Panc1 (cell line): ENCODE results near the gene RNGTT. TPM values are rescaled to one million over a fixed set of nuclear protein-coding genes. Genes with fewer than 3 reads are reported as not detected.

Source experiments
- ATAC-seq: fragments of 200-7000 bp; cut with Tn5 transposase; 2 replicates; pipeline ENCODE4 v1.9.1; 2020; ENCODE audit warnings: mild to moderate bottlenecking, moderate library complexity
- BruUV-seq: library from RNA; stranded (reverse); fragments of 400-500 nt; replicated peaks from 2 replicates; lab custom pipeline; 2021; lab: Mats Ljungman, UMichigan
- CTCF ChIA-PET: fragments of 300-600 bp; sonication (Branson Sonifier 250); formaldehyde crosslinking; loops from one replicate; lab custom pipeline; 2022; ENCODE audit warnings: antibody characterized with exemption; lab: Charles Lee
- POLR2A ChIA-PET: fragments of 300-600 bp; sonication (Branson Sonifier 250); formaldehyde crosslinking; loops from one replicate; lab custom pipeline; 2022; ENCODE audit warnings: antibody characterized with exemption; lab: Charles Lee
- DNase-seq: peaks from one replicate; pipeline ENCODE4 v3.0.0-alpha.2; 2010; ENCODE audit warnings: low read depth, low spot score
- H3K27ac ChIP-seq: 2 replicates; pipeline ENCODE4 v1.5.1; 2011; ENCODE audit warnings: mild to moderate bottlenecking, low read length, inconsistent platforms
- H3K27me3 ChIP-seq: fragments of 200-500 bp; sonication (Bioruptor generic); 2 replicates; pipeline ENCODE4 v1.6.0; 2014; ENCODE audit warnings: low read length, inconsistent platforms; ENCODE audit not compliant: control insufficient read depth, insufficient read depth
- H3K36me3 ChIP-seq: fragments of 200-500 bp; sonication (Bioruptor generic); 2 replicates; pipeline ENCODE4 v1.5.1; 2014; ENCODE audit warnings: inconsistent platforms, mild to moderate bottlenecking, low read length, moderate library complexity; ENCODE audit not compliant: control insufficient read depth, insufficient read depth
- H3K4me1 ChIP-seq: 2 replicates; pipeline ENCODE4 v1.5.1; 2011; ENCODE audit warnings: inconsistent platforms, mild to moderate bottlenecking, low read length, moderate library complexity; ENCODE audit not compliant: control insufficient read depth, insufficient read depth
- H3K4me3 ChIP-seq, 2 experiments: 2 replicates each; pipeline ENCODE4 v1.5.1; 2011 to 2012; ENCODE audit warnings: low read depth in 2 of 2, low read length in 2 of 2, mild to moderate bottlenecking in 2 of 2, inconsistent platforms in 1 of 2, moderate library complexity in 1 of 2
- H3K9me3 ChIP-seq: fragments of 200-500 bp; sonication (Bioruptor generic); 2 replicates; pipeline ENCODE4 v1.5.1; 2014; ENCODE audit warnings: low read depth, mild to moderate bottlenecking, inconsistent platforms, low read length, moderate library complexity; ENCODE audit not compliant: control insufficient read depth, insufficient read depth
- POLR2AphosphoS5 ChIP-seq: IDR thresholded peaks from 2 replicates; pipeline ENCODE4 v1.6.1; 2012; ENCODE audit warnings: mild to moderate bottlenecking, low read depth, low read length, moderate library complexity
- SIN3A ChIP-seq: IDR thresholded peaks from 2 replicates; pipeline ENCODE4 v1.6.1; 2012; ENCODE audit warnings: low read depth, mild to moderate bottlenecking, low read length, moderate library complexity, borderline replicate concordance; ENCODE audit not compliant: insufficient read depth
- TCF7L2 ChIP-seq: IDR thresholded peaks from 2 replicates; pipeline ENCODE4 v1.6.1; 2011; ENCODE audit warnings: mild to moderate bottlenecking, low read depth, low read length, inconsistent platforms
- in situ Hi-C: cut with HindIII; loops from 2 replicates; pipeline ENCODE4 v1.10.0; 2016; ENCODE audit warnings: low sequenced_read_pairs, low pct_unique_long_range_greater_than_20kb
- intact Hi-C: fragments of 100-400 bp; cut with micrococcal nuclease; formaldehyde crosslinking; loops from one replicate; pipeline ENCODE4 v1.10.0; 2022; ENCODE audit not compliant: unreplicated experiment
- total RNA-seq: library from RNA; stranded (reverse); gene quantifications from one replicate; pipeline ENCODE4 v1.2.1, GENCODE V29; 2021; ENCODE audit not compliant: unreplicated experiment
- TF ChIP-seq, protein P1 (sequence below), 2 experiments: IDR thresholded peaks; 2 replicates each; pipeline ENCODE4 v1.6.1; 2011 to 2012; ENCODE audit warnings: low read depth in 2 of 2, control low read depth in 1 of 2, low read length in 1 of 2, mild to moderate bottlenecking in 1 of 2, moderate library complexity in 1 of 2; ENCODE audit not compliant: insufficient read depth in 1 of 2
- TF ChIP-seq, protein P2 (sequence below): fragments of 450-650 bp; IDR thresholded peaks from 2 replicates; pipeline ENCODE4 v1.5.1; 2017; ENCODE audit warnings: mild to moderate bottlenecking

The RNGTT gene
- total RNA-seq, 1 experiment from 2014 or later, result 21.2 TPM

DNA sequence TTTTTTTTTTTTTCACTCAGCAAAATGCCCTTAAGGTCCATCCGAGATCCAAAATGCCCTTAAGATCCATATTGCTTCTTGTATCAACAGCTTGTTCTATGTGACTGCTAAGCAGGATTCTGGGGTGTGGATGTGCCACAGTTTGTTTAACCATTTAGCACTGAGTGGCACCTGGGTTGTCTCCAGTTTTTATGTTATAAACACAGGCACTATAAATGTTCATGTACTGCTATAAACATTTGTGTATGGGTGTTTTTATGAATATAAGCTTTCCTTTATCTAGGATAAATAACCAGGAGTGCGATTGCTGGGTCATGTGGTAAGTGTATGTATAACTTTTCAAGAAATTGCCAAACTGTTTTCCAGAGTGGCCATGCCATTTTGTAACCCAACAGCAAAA is 386.0 kb downstream of the RNGTT start:
- ATAC-seq (no peak), DNase-seq (no peak)
- ChIA-PET POLR2A (no interaction called here), CTCF (no interaction called here)
- in situ Hi-C loops (no loop called here), intact Hi-C loops (no loop called here)
- no peaks in the 10 kb centered on the region for H3K4me1 ChIP-seq
- no peak overlapping the region for H3K4me3 ChIP-seq
- H3K36me3 ChIP-seq, result no peaks in the 10 kb centered on the region
- no peak for TF ChIP-seq SIN3A
- no peak for TF ChIP-seq POLR2AphosphoS5
- TF ChIP-seq, protein P1, sequence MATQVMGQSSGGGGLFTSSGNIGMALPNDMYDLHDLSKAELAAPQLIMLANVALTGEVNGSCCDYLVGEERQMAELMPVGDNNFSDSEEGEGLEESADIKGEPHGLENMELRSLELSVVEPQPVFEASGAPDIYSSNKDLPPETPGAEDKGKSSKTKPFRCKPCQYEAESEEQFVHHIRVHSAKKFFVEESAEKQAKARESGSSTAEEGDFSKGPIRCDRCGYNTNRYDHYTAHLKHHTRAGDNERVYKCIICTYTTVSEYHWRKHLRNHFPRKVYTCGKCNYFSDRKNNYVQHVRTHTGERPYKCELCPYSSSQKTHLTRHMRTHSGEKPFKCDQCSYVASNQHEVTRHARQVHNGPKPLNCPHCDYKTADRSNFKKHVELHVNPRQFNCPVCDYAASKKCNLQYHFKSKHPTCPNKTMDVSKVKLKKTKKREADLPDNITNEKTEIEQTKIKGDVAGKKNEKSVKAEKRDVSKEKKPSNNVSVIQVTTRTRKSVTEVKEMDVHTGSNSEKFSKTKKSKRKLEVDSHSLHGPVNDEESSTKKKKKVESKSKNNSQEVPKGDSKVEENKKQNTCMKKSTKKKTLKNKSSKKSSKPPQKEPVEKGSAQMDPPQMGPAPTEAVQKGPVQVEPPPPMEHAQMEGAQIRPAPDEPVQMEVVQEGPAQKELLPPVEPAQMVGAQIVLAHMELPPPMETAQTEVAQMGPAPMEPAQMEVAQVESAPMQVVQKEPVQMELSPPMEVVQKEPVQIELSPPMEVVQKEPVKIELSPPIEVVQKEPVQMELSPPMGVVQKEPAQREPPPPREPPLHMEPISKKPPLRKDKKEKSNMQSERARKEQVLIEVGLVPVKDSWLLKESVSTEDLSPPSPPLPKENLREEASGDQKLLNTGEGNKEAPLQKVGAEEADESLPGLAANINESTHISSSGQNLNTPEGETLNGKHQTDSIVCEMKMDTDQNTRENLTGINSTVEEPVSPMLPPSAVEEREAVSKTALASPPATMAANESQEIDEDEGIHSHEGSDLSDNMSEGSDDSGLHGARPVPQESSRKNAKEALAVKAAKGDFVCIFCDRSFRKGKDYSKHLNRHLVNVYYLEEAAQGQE (IDR thresholded peaks at IDR 0.05; ENCODE audit: insufficient read depth in 1 of 2, low read depth in 2 of 2, low read length in 1 of 2), result no peak
- TF ChIP-seq TCF7L2, result no peak
- TF ChIP-seq, protein P2, sequence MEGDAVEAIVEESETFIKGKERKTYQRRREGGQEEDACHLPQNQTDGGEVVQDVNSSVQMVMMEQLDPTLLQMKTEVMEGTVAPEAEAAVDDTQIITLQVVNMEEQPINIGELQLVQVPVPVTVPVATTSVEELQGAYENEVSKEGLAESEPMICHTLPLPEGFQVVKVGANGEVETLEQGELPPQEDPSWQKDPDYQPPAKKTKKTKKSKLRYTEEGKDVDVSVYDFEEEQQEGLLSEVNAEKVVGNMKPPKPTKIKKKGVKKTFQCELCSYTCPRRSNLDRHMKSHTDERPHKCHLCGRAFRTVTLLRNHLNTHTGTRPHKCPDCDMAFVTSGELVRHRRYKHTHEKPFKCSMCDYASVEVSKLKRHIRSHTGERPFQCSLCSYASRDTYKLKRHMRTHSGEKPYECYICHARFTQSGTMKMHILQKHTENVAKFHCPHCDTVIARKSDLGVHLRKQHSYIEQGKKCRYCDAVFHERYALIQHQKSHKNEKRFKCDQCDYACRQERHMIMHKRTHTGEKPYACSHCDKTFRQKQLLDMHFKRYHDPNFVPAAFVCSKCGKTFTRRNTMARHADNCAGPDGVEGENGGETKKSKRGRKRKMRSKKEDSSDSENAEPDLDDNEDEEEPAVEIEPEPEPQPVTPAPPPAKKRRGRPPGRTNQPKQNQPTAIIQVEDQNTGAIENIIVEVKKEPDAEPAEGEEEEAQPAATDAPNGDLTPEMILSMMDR, result no peak
- no peaks in the 10 kb centered on the region for H3K9me3 ChIP-seq
- BruUV-seq, result no TSS peak
- H3K27me3 ChIP-seq, result peaks cover 12% of the 10 kb centered on the region; the same call in 1 of the 2 replicates
- no peak overlapping the region for H3K27ac ChIP-seq

DNA sequence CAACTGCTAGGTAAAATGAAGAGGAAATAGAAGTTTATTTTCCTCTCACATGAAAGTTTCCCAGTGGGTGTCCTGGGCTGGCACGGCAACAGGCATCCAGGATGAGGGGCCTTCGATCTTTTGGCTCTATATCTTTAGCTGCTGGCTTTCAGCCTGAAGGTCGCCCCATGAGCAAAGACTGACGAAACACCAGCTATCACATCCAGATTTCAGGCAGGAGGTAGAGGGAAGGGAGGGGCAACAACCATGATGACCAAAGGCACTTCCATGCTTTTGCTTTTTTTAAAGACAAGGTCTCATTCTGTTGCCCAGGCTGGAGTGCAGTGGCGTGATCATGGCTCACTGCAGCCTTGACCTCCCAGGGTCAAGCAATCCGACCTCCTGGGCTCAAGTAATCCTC is 387.9 kb downstream of the RNGTT start:
- no peak overlapping the region for H3K4me3 ChIP-seq
- BruUV-seq, result no TSS peak
- H3K36me3 ChIP-seq, result no peaks in the 10 kb centered on the region
- ChIA-PET CTCF (no interaction called here), POLR2A (no interaction called here)
- intact Hi-C loops, result no loop called here
- peaks cover 5% of the 10 kb centered on the region; the same call in 1 of the 2 replicates for H3K27me3 ChIP-seq
- no peaks in the 10 kb centered on the region for H3K4me1 ChIP-seq
- TF ChIP-seq, protein P2, result no peak
- no peak for TF ChIP-seq POLR2AphosphoS5
- no peak for TF ChIP-seq SIN3A
- TF ChIP-seq TCF7L2, result no peak
- TF ChIP-seq, protein P1 (IDR thresholded peaks at IDR 0.05; ENCODE audit: insufficient read depth in 1 of 2, low read depth in 2 of 2, low read length in 1 of 2), result no peak
- in situ Hi-C loops, result no loop called here
- H3K27ac ChIP-seq, result no peak overlapping the region
- ATAC-seq, result no peak
- no peak for DNase-seq
- no peaks in the 10 kb centered on the region for H3K9me3 ChIP-seq
